Hepatocyte (in vitro differentiated cells): ENCODE data around the gene SLC25A45. TPM values are rescaled to one million over a fixed set of nuclear protein-coding genes. Genes with fewer than 3 reads are reported as not detected.
A peak's percentile ranks its signal among the peaks of the same experiment; 100 is the strongest.

ENCODE experiments used
- DNase-seq: peaks from one replicate; pipeline ENCODE4 v3.0.0-alpha.2; 2016; ENCODE audit warnings: low spot score
- H2AFZ ChIP-seq: fragments of 200-600 bp; sonication (generic); 2 replicates; pipeline ENCODE4 v1.6.0; 2016; ENCODE audit warnings: antibody characterized with exemption, mild to moderate bottlenecking
- H3K27ac ChIP-seq: fragments of 200-600 bp; sonication (generic); 2 replicates; pipeline ENCODE4 v1.5.1; 2016; ENCODE audit warnings: mild to moderate bottlenecking
- H3K27me3 ChIP-seq: fragments of 200-600 bp; sonication (generic); 2 replicates; pipeline ENCODE4 v1.6.1; 2016
- H3K36me3 ChIP-seq: fragments of 200-600 bp; sonication (generic); replicated peaks from 2 replicates; pipeline ENCODE4 v1.5.1; 2016; ENCODE audit warnings: low read depth; ENCODE audit not compliant: insufficient read depth
- H3K4me1 ChIP-seq: fragments of 200-600 bp; sonication (generic); 2 replicates; pipeline ENCODE4 v1.5.1; 2016; ENCODE audit warnings: mild to moderate bottlenecking, moderate library complexity; ENCODE audit not compliant: insufficient read depth
- H3K4me2 ChIP-seq: fragments of 200-600 bp; sonication (generic); 2 replicates; pipeline ENCODE4 v1.6.0; 2016
- H3K4me3 ChIP-seq: fragments of 200-600 bp; sonication (generic); 2 replicates; pipeline ENCODE4 v1.5.1; 2016; ENCODE audit warnings: mild to moderate bottlenecking
- H3K79me2 ChIP-seq: fragments of 200-600 bp; sonication (generic); 2 replicates; pipeline ENCODE4 v1.6.0; 2017; ENCODE audit warnings: mild to moderate bottlenecking
- H3K9me2 ChIP-seq: fragments of 200-600 bp; sonication (generic); replicated peaks from 2 replicates; pipeline ENCODE4 v1.6.0; 2017; ENCODE audit warnings: mild to moderate bottlenecking; ENCODE audit not compliant: insufficient read depth
- H3K9me3 ChIP-seq: fragments of 200-600 bp; sonication (generic); 2 replicates; pipeline ENCODE4 v1.5.1; 2016; ENCODE audit warnings: low read depth, mild to moderate bottlenecking
- H4K20me1 ChIP-seq: fragments of 200-600 bp; sonication (generic); 2 replicates; pipeline ENCODE4 v1.6.0; 2016; ENCODE audit warnings: mild to moderate bottlenecking; ENCODE audit not compliant: insufficient read depth, poor library complexity, severe bottlenecking
- EZH2 ChIP-seq: fragments of 200-600 bp; sonication (generic); IDR thresholded peaks from 2 replicates; pipeline ENCODE4 v1.6.1; 2016; ENCODE audit warnings: antibody characterized with exemption, mild to moderate bottlenecking, borderline replicate concordance
- EZH2phosphoT487 ChIP-seq: fragments of 200-600 bp; sonication (generic); IDR thresholded peaks from one replicate; pipeline ENCODE4 v1.6.1; 2018; ENCODE audit warnings: antibody characterized with exemption, mild to moderate bottlenecking, low read depth, moderate library complexity; ENCODE audit not compliant: unreplicated experiment, severe bottlenecking
- WGBS: methylation state at CpG from one replicate; pipeline ENCODE4 v1.1.6; 2016; ENCODE audit warnings: low lambda C conversion rate; ENCODE audit errors: missing lambda C conversion rate; 5-methylcytosine and 5-hydroxymethylcytosine counted together
- polyA plus RNA-seq: library from polyadenylated mRNA; unstranded; fragments of >200 nt; fragmentation: Nextera tagmentation; extraction: Ambion mirVana; gene quantifications from 2 replicates; pipeline ENCODE4 v1.2.1, GENCODE V29; 2016
- total RNA-seq: library from RNA; depleted of rRNA; stranded (reverse); fragments of >200 nt; gene quantifications from 2 replicates; pipeline ENCODE4 v1.2.3, GENCODE V29; 2014
- TF ChIP-seq, protein P1 (sequence below): fragments of 200-600 bp; sonication (generic); IDR thresholded peaks from 2 replicates; pipeline ENCODE4 v1.5.1; 2016; ENCODE audit warnings: antibody characterized with exemption, mild to moderate bottlenecking; ENCODE audit not compliant: poor library complexity

The SLC25A45 gene
- total and polyA plus RNA-seq, 2 experiments from 2014 or later, result 8.8 to 13.9 TPM

DNA sequence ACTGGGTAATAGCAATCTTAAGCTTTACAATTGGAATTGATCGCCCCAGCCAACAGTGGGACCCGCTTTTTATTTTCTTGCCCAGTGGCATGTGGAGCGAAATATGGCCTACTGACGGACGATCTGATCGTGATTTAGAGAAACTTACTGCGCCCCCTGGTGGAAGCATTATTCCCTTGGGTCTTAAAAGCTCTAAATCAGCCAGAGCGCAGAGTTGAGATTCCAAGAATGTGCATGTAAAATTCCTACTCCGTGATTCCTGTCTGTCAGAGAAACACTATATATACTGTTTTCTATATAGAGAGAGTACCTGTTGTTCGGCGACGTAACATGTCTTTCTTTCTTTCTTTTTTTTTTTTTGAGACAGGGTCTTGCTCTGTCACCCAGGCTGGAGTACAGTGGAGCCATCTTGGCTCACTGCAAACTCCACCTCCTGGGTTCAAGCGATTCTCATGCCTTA, 52.5 kb downstream of the SLC25A45 start:
- Histone ChIP-seq H3K4me3 (no peak overlapping the region), H2AFZ (no peak overlapping the region), H3K27me3 (no peaks in the 10 kb centered on the region), H3K36me3 (no peaks in the 10 kb centered on the region), H3K27ac (no peak overlapping the region), H3K4me1 (peaks cover 13% of the 10 kb centered on the region), H4K20me1 (peaks cover 6% of the 10 kb centered on the region), H3K4me2 (peak overlapping the region; percentile 44), H3K79me2 (peaks cover 11% of the 10 kb centered on the region), H3K9me3 (no peaks in the 10 kb centered on the region), H3K9me2 (no peaks in the 10 kb centered on the region)
- WGBS, result 12% methylated on average over 13 of the region's 13 CpGs
- DNase-seq, result peak; percentile 97
- TF ChIP-seq EZH2, result no peak
- TF ChIP-seq, protein P1, sequence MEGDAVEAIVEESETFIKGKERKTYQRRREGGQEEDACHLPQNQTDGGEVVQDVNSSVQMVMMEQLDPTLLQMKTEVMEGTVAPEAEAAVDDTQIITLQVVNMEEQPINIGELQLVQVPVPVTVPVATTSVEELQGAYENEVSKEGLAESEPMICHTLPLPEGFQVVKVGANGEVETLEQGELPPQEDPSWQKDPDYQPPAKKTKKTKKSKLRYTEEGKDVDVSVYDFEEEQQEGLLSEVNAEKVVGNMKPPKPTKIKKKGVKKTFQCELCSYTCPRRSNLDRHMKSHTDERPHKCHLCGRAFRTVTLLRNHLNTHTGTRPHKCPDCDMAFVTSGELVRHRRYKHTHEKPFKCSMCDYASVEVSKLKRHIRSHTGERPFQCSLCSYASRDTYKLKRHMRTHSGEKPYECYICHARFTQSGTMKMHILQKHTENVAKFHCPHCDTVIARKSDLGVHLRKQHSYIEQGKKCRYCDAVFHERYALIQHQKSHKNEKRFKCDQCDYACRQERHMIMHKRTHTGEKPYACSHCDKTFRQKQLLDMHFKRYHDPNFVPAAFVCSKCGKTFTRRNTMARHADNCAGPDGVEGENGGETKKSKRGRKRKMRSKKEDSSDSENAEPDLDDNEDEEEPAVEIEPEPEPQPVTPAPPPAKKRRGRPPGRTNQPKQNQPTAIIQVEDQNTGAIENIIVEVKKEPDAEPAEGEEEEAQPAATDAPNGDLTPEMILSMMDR, result peak; percentile 69
- no peak for TF ChIP-seq EZH2phosphoT487

DNA sequence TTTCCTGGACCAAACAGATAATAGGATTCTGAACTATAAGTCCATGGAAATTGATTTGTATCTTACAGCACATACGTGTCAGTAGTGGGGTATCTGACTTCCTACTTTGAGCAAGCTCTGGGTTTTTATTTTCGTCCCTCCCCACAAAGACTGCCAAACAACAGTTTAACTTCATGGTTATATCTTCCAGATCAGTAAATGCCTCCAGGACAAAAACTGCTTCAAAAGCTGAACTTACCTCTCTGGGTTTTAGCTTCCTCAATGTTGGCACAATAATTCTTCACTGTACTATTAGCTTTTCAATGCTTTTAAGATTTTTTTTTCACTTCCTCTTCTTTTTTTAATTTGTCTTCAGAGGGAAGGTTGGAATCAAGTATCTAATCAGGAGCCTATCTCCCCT, 53.0 kb downstream of the SLC25A45 start:
- Histone ChIP-seq H3K4me3 (no peak overlapping the region), H3K79me2 (peaks cover 7% of the 10 kb centered on the region), H3K9me3 (no peaks in the 10 kb centered on the region), H2AFZ (no peak overlapping the region), H3K4me1 (peaks cover 9% of the 10 kb centered on the region), H4K20me1 (peaks cover under 1% of the 10 kb centered on the region), H3K4me2 (peak overlapping the region; percentile 25), H3K9me2 (no peaks in the 10 kb centered on the region), H3K27me3 (no peaks in the 10 kb centered on the region), H3K27ac (no peak overlapping the region), H3K36me3 (no peaks in the 10 kb centered on the region)
- WGBS, result 50% methylated on average over 2 of the region's 2 CpGs
- TF ChIP-seq EZH2phosphoT487, result no peak
- TF ChIP-seq, protein P1, result no peak
- no peak for TF ChIP-seq EZH2
- DNase-seq, result no peak

DNA sequence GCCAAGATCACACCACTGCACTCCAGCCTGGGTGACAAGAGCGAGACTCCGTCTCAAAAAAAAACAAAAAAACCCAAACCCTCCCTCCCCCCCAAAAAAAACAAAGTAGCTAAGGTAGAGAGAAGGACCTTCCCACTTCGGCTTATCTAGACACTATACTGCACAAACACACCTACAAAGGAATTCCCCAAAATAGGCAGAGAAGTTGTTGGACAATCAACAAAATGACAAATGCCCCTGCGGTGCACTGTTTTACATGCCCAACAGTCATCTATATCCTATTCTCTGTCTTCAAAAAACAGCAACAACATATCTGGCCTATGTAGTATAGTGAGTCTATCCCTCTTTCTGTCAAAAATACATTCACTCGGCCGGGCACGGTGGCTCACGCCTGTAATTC, 55.4 kb downstream of the SLC25A45 start:
- Histone ChIP-seq H3K79me2 (peaks cover 4% of the 10 kb centered on the region), H2AFZ (no peak overlapping the region), H3K4me2 (no peak overlapping the region), H3K27ac (no peak overlapping the region), H3K9me3 (no peaks in the 10 kb centered on the region), H3K4me1 (peaks cover 9% of the 10 kb centered on the region), H3K27me3 (no peaks in the 10 kb centered on the region), H3K9me2 (no peaks in the 10 kb centered on the region), H4K20me1 (peaks cover 8% of the 10 kb centered on the region), H3K36me3 (no peaks in the 10 kb centered on the region), H3K4me3 (no peak overlapping the region)
- TF ChIP-seq EZH2 (no peak), EZH2phosphoT487 (no peak)
- TF ChIP-seq, protein P1, result no peak
- WGBS, result 89% methylated on average over 6 of the region's 8 CpGs
- no peak for DNase-seq
